ENCODE results near the gene IL1R2. TPM values are rescaled to one million over a fixed set of nuclear protein-coding genes. Genes with fewer than 3 reads are reported as not detected.

Gene IL1R2
- total and polyA plus RNA-seq, 2 of the 13 experiments (the other 11 are each of a cell fraction or from before 2014, with no cell fraction given): 3.6 to 7.3 TPM

- TF ChIP-seq, protein P1, sequence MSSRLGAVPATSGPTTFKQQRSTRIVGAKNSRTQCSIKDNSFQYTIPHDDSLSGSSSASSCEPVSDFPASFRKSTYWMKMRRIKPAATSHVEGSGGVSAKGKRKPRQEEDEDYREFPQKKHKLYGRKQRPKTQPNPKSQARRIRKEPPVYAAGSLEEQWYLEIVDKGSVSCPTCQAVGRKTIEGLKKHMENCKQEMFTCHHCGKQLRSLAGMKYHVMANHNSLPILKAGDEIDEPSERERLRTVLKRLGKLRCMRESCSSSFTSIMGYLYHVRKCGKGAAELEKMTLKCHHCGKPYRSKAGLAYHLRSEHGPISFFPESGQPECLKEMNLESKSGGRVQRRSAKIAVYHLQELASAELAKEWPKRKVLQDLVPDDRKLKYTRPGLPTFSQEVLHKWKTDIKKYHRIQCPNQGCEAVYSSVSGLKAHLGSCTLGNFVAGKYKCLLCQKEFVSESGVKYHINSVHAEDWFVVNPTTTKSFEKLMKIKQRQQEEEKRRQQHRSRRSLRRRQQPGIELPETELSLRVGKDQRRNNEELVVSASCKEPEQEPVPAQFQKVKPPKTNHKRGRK (CRISPR knock-in tag; IDR thresholded peaks at IDR 0.05): no peak
- TF ChIP-seq ZNF589 (CRISPR knock-in tag; conservative IDR thresholded peaks at IDR 0.05) (0 out of 2 replicates have a peak, but pooled peaks have one; percentile 31), ATF7 (IDR thresholded peaks at IDR 0.05) (no peak), ATF7 (CRISPR knock-in tag; IDR thresholded peaks at IDR 0.05) (no peak), ZNF614 (CRISPR knock-in tag; IDR thresholded peaks at IDR 0.05; ENCODE audit: borderline replicate concordance) (0 out of 2 replicates have a peak, but pooled peaks have one; percentile 31), LRRFIP1 (CRISPR knock-in tag; conservative IDR thresholded peaks at IDR 0.05) (no peak), HNF4A (CRISPR knock-in tag; IDR thresholded peaks at IDR 0.05) (peak; percentile 52), HDAC2 (CRISPR knock-in tag; IDR thresholded peaks at IDR 0.05) (peak; percentile 24; the same call in 1 of the 2 replicates), ZNF205 (CRISPR knock-in tag; IDR thresholded peaks at IDR 0.05) (no peak), SOX13 (IDR thresholded peaks at IDR 0.05) (no peak), SOX13 (CRISPR knock-in tag; conservative IDR thresholded peaks at IDR 0.05 in 1 of 2, IDR thresholded peaks at IDR 0.05 in 1 of 2) (0 out of 4 replicates have a peak, but pooled peaks of 1 of the 2 experiments have one; percentile 17), GATAD2A (CRISPR knock-in tag; IDR thresholded peaks at IDR 0.05) (peak; percentile 71), FOXC1 (CRISPR knock-in tag; IDR thresholded peaks at IDR 0.05; ENCODE audit: borderline replicate concordance) (0 out of 2 replicates have a peak, but pooled peaks have one; percentile 34), STAG1 (CRISPR knock-in tag; IDR thresholded peaks at IDR 0.05) (peak; percentile 93), KDM4B (CRISPR knock-in tag; IDR thresholded peaks at IDR 0.05) (0 out of 2 replicates have a peak, but pooled peaks have one; percentile 31), HIVEP1 (CRISPR knock-in tag; IDR thresholded peaks at IDR 0.05) (peak; percentile 54; the same call in 1 of the 2 replicates), ZNF225 (CRISPR knock-in tag; IDR thresholded peaks at IDR 0.05) (peak; percentile 63; the same call in 1 of the 2 replicates), ZNF30 (CRISPR knock-in tag; IDR thresholded peaks at IDR 0.05) (no peak)
- TF ChIP-seq, protein P2, sequence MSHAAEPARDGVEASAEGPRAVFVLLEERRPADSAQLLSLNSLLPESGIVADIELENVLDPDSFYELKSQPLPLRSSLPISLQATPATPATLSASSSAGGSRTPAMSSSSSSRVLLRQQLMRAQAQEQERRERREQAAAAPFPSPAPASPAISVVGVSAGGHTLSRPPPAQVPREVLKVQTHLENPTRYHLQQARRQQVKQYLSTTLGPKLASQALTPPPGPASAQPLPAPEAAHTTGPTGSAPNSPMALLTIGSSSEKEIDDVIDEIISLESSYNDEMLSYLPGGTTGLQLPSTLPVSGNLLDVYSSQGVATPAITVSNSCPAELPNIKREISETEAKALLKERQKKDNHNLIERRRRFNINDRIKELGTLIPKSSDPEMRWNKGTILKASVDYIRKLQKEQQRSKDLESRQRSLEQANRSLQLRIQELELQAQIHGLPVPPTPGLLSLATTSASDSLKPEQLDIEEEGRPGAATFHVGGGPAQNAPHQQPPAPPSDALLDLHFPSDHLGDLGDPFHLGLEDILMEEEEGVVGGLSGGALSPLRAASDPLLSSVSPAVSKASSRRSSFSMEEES (CRISPR knock-in tag; IDR thresholded peaks at IDR 0.05): peak; percentile 55; the same call in 1 of the 2 replicates
- TF ChIP-seq, protein P3, sequence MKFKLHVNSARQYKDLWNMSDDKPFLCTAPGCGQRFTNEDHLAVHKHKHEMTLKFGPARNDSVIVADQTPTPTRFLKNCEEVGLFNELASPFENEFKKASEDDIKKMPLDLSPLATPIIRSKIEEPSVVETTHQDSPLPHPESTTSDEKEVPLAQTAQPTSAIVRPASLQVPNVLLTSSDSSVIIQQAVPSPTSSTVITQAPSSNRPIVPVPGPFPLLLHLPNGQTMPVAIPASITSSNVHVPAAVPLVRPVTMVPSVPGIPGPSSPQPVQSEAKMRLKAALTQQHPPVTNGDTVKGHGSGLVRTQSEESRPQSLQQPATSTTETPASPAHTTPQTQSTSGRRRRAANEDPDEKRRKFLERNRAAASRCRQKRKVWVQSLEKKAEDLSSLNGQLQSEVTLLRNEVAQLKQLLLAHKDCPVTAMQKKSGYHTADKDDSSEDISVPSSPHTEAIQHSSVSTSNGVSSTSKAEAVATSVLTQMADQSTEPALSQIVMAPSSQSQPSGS (CRISPR knock-in tag; IDR thresholded peaks at IDR 0.05): 0 out of 2 replicates have a peak, but pooled peaks have one; percentile 60
- TF ChIP-seq, protein P4, sequence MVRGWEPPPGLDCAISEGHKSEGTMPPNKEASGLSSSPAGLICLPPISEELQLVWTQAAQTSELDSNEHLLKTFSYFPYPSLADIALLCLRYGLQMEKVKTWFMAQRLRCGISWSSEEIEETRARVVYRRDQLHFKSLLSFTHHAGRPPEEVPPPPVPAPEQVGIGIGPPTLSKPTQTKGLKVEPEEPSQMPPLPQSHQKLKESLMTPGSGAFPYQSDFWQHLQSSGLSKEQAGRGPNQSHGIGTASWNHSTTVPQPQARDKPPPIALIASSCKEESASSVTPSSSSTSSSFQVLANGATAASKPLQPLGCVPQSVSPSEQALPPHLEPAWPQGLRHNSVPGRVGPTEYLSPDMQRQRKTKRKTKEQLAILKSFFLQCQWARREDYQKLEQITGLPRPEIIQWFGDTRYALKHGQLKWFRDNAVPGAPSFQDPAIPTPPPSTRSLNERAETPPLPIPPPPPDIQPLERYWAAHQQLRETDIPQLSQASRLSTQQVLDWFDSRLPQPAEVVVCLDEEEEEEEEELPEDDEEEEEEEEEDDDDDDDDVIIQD (CRISPR knock-in tag; IDR thresholded peaks at IDR 0.05; ENCODE audit: low read depth): no peak
These were observed 14.5 kb downstream of the IL1R2 start (continued) for GRCh38 chr2:102005989-102006885.
